Activated naive CD8-positive, alpha-beta T cell treated with anti-CD3 and anti-CD28 coated beads, Interleukin-2, amount 10 ng/mL, durations not matched to agents 7 days and 5 days (primary cell): Measurements from ENCODE around the gene MRPL28. TPM values are rescaled to one million over a fixed set of nuclear protein-coding genes. Genes with fewer than 3 reads are reported as not detected.

ENCODE experiments used
- ATAC-seq: fragments of 150-1000 bp; cut with Tn5 transposase; one replicate; pipeline ENCODE4 v1.10.0; 2021; ENCODE audit warnings: low read depth, moderate library complexity
- POLR2A ChIA-PET: fragments of 350-600 bp; sonication (Branson Sonifier 250); formaldehyde crosslinking; loops from one replicate; lab custom pipeline; 2021; ENCODE audit warnings: antibody characterized with exemption; lab: Charles Lee
- DNase-seq: peaks from one replicate; pipeline ENCODE4 v3.0.0; 2021
- H3K27ac Mint-ChIP-seq: one replicate; pipeline ENCODE4 v1.8.0; 2022; ENCODE audit warnings: mild to moderate bottlenecking, mixed read lengths
- H3K27me3 Mint-ChIP-seq: one replicate; pipeline ENCODE4 v1.8.0; 2022; ENCODE audit warnings: mild to moderate bottlenecking, moderate library complexity, mixed read lengths
- H3K36me3 Mint-ChIP-seq: one replicate; pipeline ENCODE4 v1.8.0; 2021; ENCODE audit warnings: mild to moderate bottlenecking, mixed read lengths
- H3K4me1 Mint-ChIP-seq: one replicate; pipeline ENCODE4 v1.8.0; 2021; ENCODE audit warnings: mixed read lengths
- H3K4me3 Mint-ChIP-seq: one replicate; pipeline ENCODE4 v1.8.0; 2022; ENCODE audit warnings: mild to moderate bottlenecking, moderate library complexity, mixed read lengths
- H3K9me3 Mint-ChIP-seq: one replicate; pipeline ENCODE4 v1.8.0; 2021; ENCODE audit warnings: mixed read lengths
- total RNA-seq, 2 experiments: library from RNA; stranded (reverse); gene quantifications; one replicate each; pipeline ENCODE4 v1.2.3, GENCODE V29; 2021

MRPL28 gene
- total RNA-seq, 2 experiments from 2014 or later, result 64.4 to 67.5 TPM

- POLR2A ChIA-PET, result no interaction called here
- H3K36me3 Mint-ChIP-seq, result peaks cover 6% of the 10 kb centered on the region
Measured at GRCh38 chr16:375212-375611, 4.9 kb upstream of the MRPL28 start.

GRCh38 chr16:374616-374926 lies 4.2 kb upstream of the MRPL28 start:
- peaks cover 5% of the 10 kb centered on the region for H3K4me1 Mint-ChIP-seq
- no peak overlapping the region for H3K27ac Mint-ChIP-seq
- DNase-seq (no peak), ATAC-seq (no peak)
- POLR2A ChIA-PET, result no interaction called here
- no peaks in the 10 kb centered on the region for H3K27me3 Mint-ChIP-seq
- peaks cover 6% of the 10 kb centered on the region for H3K36me3 Mint-ChIP-seq
- no peaks in the 10 kb centered on the region for H3K9me3 Mint-ChIP-seq
- no peak overlapping the region for H3K4me3 Mint-ChIP-seq

More at GRCh38 chr16:375212-375611, 4.9 kb upstream of the MRPL28 start:
- ATAC-seq (no peak), DNase-seq (no peak)
- Mint-ChIP-seq H3K4me3 (no peak overlapping the region), H3K9me3 (no peaks in the 10 kb centered on the region), H3K4me1 (peaks cover 5% of the 10 kb centered on the region), H3K27ac (no peak overlapping the region), H3K27me3 (no peaks in the 10 kb centered on the region)

DNA sequence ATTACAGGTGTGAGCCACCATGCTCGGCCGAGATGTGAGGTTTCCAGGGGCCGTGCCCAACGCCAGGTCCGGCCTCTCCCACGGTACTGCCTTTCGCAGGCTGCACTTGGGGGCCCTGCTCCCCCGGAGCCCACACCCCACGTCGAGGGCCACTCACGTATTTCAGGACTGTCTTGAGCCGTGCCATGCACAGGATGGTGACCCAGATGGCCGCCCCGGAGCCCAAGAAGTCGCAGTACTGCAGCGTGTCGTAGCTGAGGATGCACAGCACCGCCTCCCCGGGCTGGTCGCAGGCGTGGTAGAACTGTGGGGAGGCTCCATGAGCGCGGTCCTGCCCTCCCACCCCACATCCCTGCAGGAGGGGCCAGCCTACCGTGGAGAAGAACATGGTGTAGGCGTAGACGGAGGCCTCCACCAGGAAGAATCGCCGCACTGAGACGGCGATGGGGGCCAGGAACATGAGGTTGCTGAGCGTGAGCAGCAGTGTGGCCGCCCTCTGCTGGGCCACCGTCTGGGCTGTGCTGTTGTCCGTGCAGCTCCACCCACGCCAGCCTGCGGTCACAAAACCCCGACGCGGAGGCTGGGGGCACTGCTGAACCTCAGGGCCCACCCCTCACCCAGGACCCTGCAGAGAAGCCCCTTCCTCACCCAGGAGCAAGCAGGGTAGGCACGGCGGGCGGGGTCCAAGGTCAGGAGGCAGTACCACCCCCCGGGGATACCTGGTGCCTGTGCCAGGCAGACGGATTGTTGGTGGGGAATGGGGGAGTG lies 3.7 kb upstream of the MRPL28 start:
- peaks cover 6% of the 10 kb centered on the region for H3K36me3 Mint-ChIP-seq
- no peak for ATAC-seq

DNA sequence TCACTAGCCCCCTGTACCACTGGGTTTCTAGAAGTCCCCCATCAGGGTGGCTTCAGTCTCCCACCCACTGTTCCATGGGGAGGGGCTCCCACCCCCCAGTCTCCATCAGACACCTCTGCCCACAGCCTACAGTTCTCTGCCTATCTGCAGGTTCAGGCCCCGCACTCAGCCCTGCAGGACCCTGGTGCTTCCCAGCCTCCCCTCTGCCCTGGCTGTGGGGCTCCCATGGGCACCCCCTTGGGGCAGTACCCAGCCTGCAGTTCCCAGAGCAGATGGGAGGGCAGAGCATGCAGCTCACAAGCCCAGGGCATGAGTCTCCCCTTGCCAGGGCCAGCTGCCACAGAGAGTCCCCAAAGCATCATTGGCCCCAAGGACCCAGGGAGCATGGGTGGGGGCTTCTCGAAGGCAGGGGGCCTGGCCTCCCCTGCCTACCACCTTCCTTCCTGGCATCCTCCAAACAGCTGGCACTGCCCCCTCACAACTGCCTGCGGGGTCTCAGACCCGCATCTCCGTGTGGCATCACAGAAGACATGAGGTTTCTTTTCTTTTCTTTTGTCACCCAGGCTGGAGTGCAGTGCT lies 2.8 kb upstream of the MRPL28 start:
- no peak overlapping the region for H3K27ac Mint-ChIP-seq
- DNase-seq, result no peak
- H3K9me3 Mint-ChIP-seq, result no peaks in the 10 kb centered on the region
- peaks cover 6% of the 10 kb centered on the region for H3K36me3 Mint-ChIP-seq
- H3K27me3 Mint-ChIP-seq, result no peaks in the 10 kb centered on the region
- peaks cover 5% of the 10 kb centered on the region for H3K4me1 Mint-ChIP-seq
- H3K4me3 Mint-ChIP-seq, result no peak overlapping the region
- POLR2A ChIA-PET, result no interaction called here
- ATAC-seq, result no peak

More for the DNA sequence above, 3.7 kb upstream of the MRPL28 start:
- H3K27me3 Mint-ChIP-seq, result no peaks in the 10 kb centered on the region
- H3K27ac Mint-ChIP-seq, result no peak overlapping the region
- H3K9me3 Mint-ChIP-seq, result no peaks in the 10 kb centered on the region
- peaks cover 5% of the 10 kb centered on the region for H3K4me1 Mint-ChIP-seq
- POLR2A ChIA-PET, result no interaction called here
- H3K4me3 Mint-ChIP-seq, result no peak overlapping the region
- DNase-seq, result no peak

DNA sequence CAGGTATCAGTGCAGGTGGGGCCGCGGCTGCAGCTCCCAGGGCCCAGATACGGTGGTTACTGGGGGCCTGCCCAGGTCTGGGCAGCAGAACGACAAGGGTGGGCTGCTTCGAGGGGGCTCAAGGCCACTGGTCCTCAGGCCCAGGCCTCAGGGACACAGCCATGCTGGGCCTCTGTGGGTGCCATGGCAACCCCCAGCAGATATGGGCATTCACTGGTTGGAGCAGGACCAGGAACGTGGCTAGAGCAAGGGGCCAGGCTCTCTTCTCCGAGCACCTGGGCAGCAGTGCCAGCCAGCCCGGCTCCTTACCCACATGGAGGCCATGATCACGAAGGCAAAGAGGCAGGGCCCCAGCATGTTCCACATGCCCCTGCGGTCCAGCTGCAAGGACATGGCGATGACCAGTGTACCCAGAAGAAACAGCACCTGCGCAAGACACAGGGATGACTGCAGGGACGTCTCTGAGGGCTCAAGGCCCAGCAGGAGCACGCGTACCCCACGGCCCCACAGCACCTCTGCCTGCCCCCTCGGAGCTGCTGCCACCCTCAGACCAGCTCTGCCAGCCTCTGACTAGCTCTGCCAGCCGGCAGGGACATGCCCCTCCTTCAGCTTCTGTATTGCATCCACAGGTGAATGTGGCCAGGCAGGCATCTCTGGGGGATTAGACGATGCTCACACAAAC lies 2.1 kb upstream of the MRPL28 start:
- Mint-ChIP-seq H3K9me3 (no peaks in the 10 kb centered on the region), H3K27ac (no peak overlapping the region), H3K4me3 (no peak overlapping the region), H3K36me3 (peaks cover 6% of the 10 kb centered on the region), H3K4me1 (peaks cover 5% of the 10 kb centered on the region), H3K27me3 (no peaks in the 10 kb centered on the region)
- DNase-seq (no peak), ATAC-seq (no peak)
- POLR2A ChIA-PET, result interaction anchor here (0.6 kb wide), 1 partner anchor 1652 kb away, joined by 3 read pairs; no protein-coding TSS in a partner anchor

DNA sequence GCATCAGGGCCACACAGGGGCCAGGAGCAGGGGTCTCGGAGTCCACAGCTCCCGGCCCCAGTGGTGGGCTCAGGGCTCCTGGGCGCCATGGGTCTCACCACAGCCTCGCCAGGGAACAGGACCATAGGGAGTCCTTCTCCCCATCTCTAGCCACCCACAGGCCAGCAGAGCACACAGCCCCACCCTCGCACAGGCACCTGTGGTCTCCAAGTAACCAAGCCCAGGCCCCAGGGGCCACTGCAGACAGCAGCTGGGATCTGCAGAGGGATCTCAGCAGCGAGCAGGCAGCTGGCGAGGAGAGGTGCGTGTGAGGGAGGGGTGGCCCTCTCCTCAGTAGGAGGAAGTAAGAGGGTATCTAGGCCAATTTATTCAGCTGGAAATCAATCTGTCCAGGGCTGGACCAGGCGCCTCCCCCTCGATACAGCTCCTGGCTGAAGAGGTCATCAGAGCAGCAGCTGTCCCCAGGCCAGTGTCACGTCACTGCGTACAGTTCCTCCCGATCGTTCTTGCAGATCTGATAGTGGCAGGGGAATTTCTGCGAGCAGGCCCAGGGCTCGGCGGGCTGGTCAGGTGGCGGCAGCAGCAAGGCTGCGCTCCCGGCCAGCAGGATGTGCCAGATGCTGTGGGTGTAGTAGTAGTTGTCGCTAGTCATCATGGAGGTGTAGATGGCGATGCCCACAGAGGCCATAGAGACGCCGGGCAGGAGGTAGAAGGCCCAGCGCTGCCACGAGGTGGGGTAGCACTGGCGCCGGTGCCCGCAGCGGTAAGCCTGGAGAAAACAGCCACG lies 1.4 kb upstream of the MRPL28 start:
- POLR2A ChIA-PET, result interaction anchor here (0.6 to 2.1 kb wide), 4 partner anchors 9 to 1653 kb away, joined by 3 to 27 read pairs (median 6); partner anchors contain the start of genes DECR2 and PGAP6
- H3K4me1 Mint-ChIP-seq, result peaks cover 5% of the 10 kb centered on the region

GRCh38 chr16:370979-371514 lies 709 bp upstream of the MRPL28 start:
- DNase-seq (no peak), ATAC-seq (no peak)
- H3K9me3 Mint-ChIP-seq, result no peaks in the 10 kb centered on the region
- H3K27me3 Mint-ChIP-seq, result no peaks in the 10 kb centered on the region
- POLR2A ChIA-PET, result interaction anchor here (0.6 to 2.1 kb wide), 7 partner anchors 9 to 304 kb away, joined by 3 to 27 read pairs (median 5); partner anchors contain the start of genes DECR2, PGAP6 and RHBDL1
- H3K36me3 Mint-ChIP-seq, result peaks cover 9% of the 10 kb centered on the region
- H3K27ac Mint-ChIP-seq, result peak overlapping the region; percentile 93
- H3K4me1 Mint-ChIP-seq, result peaks cover 5% of the 10 kb centered on the region
- peak overlapping the region; percentile 89 for H3K4me3 Mint-ChIP-seq

More for the DNA sequence above, 1.4 kb upstream of the MRPL28 start:
- DNase-seq (no peak), ATAC-seq (no peak)
- Mint-ChIP-seq H3K36me3 (peaks cover 9% of the 10 kb centered on the region), H3K27me3 (no peaks in the 10 kb centered on the region), H3K27ac (peak overlapping the region; percentile 65), H3K4me3 (peak overlapping the region; percentile 19), H3K9me3 (no peaks in the 10 kb centered on the region)

- Mint-ChIP-seq H3K36me3 (peaks cover 9% of the 10 kb centered on the region), H3K4me3 (peak overlapping the region; percentile 64), H3K27ac (peak overlapping the region; percentile 61), H3K9me3 (no peaks in the 10 kb centered on the region), H3K4me1 (peaks cover 5% of the 10 kb centered on the region), H3K27me3 (no peaks in the 10 kb centered on the region)
- ATAC-seq, result no peak
- POLR2A ChIA-PET, result interaction anchor here (1.0 to 2.1 kb wide), 5 partner anchors 8 to 198 kb away, joined by 5 to 27 read pairs (median 7); partner anchors contain the start of genes DECR2 and PGAP6
- DNase-seq, result no peak
Measured at GRCh38 chr16:369866-370436, 387 bp downstream of the MRPL28 start.

DNA sequence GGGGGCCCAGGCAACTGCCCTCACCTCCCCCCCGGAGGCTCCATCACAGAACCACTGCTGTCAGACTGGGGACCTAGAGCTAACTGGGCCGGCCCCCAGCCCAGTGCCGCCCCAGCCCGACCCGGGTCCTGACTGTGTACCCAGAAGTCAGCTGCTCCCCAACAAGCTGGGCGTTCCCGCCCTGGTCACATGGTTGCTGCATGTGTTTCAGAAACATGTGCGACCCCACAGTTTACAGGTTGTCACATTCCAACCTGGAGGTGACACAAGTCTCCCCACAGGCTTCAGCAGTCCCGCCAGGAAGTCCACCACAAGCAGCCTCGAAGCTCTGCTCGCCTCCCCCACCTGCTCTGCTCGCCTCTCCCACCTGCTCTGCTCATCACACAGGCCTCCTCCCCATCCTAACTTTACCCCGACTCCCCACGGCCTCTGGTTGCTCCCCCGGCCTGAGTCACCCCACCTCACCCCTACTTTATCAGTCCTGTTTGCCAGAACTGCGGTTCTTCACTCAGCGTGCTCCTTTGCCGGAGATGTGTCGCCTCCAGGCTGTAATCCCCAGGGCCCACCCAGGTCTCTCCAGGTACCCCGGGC lies 968 bp downstream of the MRPL28 start:
- POLR2A ChIA-PET, result no interaction called here
- H3K27me3 Mint-ChIP-seq, result no peaks in the 10 kb centered on the region
- ATAC-seq (no peak), DNase-seq (no peak)
- no peaks in the 10 kb centered on the region for H3K9me3 Mint-ChIP-seq
- peaks cover 5% of the 10 kb centered on the region for H3K4me1 Mint-ChIP-seq
- peaks cover 9% of the 10 kb centered on the region for H3K36me3 Mint-ChIP-seq
- H3K4me3 Mint-ChIP-seq, result peak overlapping the region; percentile 64
- peak overlapping the region; percentile 42 for H3K27ac Mint-ChIP-seq

GRCh38 chr16:368388-369158 lies 1.8 kb downstream of the MRPL28 start:
- Mint-ChIP-seq H3K27ac (peak overlapping the region; percentile 42), H3K4me1 (peaks cover 5% of the 10 kb centered on the region), H3K36me3 (peaks cover 9% of the 10 kb centered on the region), H3K4me3 (no peak overlapping the region), H3K9me3 (no peaks in the 10 kb centered on the region), H3K27me3 (peaks cover 2% of the 10 kb centered on the region)
- POLR2A ChIA-PET, result no interaction called here
- DNase-seq, result no peak
- no peak for ATAC-seq

GRCh38 chr16:367333-367903 lies 2.9 kb downstream of the MRPL28 start:
- H3K27me3 Mint-ChIP-seq, result peaks cover 3% of the 10 kb centered on the region
- peaks cover 5% of the 10 kb centered on the region for H3K4me1 Mint-ChIP-seq
- H3K9me3 Mint-ChIP-seq, result no peaks in the 10 kb centered on the region
- ATAC-seq, result no peak
- H3K27ac Mint-ChIP-seq, result peak overlapping the region; percentile 60
- peaks cover 9% of the 10 kb centered on the region for H3K36me3 Mint-ChIP-seq
- POLR2A ChIA-PET, result no interaction called here
- no peak for DNase-seq
- H3K4me3 Mint-ChIP-seq, result no peak overlapping the region
